ENCODE results near the gene MARS1. TPM values are rescaled to one million over a fixed set of nuclear protein-coding genes. Genes with fewer than 3 reads are reported as not detected.

MARS1 gene
- total RNA-seq, 6 experiments from 2014 or later: 53.4 to 66.6 (median 60.4) TPM

DNA sequence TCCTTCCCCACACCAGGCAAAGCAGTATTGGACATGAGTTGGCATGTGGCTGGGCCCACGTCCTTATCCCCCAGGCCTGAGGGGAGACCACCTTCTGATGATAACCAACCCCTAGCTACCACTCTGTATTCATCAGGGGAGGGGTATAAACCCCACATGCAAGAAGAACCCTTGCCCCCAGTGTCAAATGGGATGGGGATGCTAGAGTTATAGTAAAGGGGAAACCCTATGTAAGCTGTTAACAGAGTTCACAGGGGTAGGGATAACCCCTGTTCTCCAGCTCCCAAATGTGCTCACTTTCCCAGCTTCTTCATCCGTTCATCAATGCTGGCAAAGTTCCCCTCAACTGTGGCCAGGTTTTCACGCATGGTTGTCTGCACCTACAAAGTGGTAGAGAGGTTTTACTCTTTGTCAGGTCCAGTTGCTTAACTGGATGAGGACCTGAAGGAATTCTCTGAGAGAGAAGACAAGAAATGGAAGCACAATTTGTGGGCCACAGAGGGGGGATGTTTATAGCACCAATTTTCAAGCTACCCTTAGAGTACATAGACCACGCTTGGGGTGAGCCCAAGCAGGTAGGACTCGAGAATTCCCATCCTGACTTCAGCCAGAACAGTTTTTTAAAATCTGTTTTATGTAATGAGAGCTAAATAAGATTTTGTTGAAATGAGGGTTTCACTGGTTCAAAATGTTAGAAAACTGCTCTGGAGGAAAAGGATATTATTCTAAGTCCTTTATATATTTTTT is 42.7 kb downstream of the MARS1 start:
- ATAC-seq (no peak), DNase-seq (no peak)
- intact Hi-C loops (cut with DNase I): no loop called here
- no peaks in the 10 kb centered on the region for H3K9me3 ChIP-seq
- no peak overlapping the region for H3K27ac ChIP-seq
- H3K4me1 ChIP-seq: no peaks in the 10 kb centered on the region
- no peak overlapping the region for H3K4me3 ChIP-seq
- no peaks in the 10 kb centered on the region for H3K27me3 ChIP-seq
- TF ChIP-seq, protein P1, sequence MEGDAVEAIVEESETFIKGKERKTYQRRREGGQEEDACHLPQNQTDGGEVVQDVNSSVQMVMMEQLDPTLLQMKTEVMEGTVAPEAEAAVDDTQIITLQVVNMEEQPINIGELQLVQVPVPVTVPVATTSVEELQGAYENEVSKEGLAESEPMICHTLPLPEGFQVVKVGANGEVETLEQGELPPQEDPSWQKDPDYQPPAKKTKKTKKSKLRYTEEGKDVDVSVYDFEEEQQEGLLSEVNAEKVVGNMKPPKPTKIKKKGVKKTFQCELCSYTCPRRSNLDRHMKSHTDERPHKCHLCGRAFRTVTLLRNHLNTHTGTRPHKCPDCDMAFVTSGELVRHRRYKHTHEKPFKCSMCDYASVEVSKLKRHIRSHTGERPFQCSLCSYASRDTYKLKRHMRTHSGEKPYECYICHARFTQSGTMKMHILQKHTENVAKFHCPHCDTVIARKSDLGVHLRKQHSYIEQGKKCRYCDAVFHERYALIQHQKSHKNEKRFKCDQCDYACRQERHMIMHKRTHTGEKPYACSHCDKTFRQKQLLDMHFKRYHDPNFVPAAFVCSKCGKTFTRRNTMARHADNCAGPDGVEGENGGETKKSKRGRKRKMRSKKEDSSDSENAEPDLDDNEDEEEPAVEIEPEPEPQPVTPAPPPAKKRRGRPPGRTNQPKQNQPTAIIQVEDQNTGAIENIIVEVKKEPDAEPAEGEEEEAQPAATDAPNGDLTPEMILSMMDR (IDR thresholded peaks at IDR 0.05): no peak
- TF ChIP-seq POLR2A (IDR thresholded peaks at IDR 0.05): no peak
- 87% methylated on average over 4 of the region's 5 CpGs for WGBS (ENCODE audit: insufficient coverage, low coverage, low lambda C conversion rate, missing lambda C conversion rate)
- peaks cover 0 to 84% (median 47%) of the 10 kb centered on the region in 4 donors for H3K36me3 ChIP-seq

DNA sequence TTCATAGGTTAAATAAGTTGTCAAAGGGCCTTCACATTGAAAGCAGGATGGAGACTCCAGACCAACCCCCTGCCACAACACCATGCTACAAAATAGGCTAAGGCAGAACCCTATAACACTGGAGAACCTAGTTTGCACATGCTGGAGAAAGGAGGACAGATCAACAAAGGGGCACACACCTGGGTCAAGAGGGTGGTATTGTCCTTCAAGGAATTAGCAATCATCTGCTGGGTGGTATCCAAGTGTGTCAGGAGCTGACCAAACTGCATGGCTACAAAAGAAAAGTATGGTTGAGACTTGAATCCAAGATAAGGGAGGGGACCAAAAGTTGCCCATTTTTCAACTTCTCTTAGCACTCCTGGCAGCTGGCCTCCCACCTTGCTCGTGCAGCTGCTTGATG is 44.0 kb downstream of the MARS1 start:
- no peak overlapping the region for H3K4me3 ChIP-seq
- peaks cover 0 to 73% (median 44%) of the 10 kb centered on the region in 4 donors for H3K36me3 ChIP-seq
- H3K27me3 ChIP-seq: no peaks in the 10 kb centered on the region
- no peak overlapping the region for H3K27ac ChIP-seq
- no CpG with 5 or more reads among the region's 1 CpG for WGBS (ENCODE audit: insufficient coverage, low coverage, low lambda C conversion rate, missing lambda C conversion rate)
- H3K9me3 ChIP-seq: no peaks in the 10 kb centered on the region
- ATAC-seq: no peak
- intact Hi-C loops (cut with DNase I): no loop called here
- DNase-seq: no peak
- TF ChIP-seq, protein P1 (IDR thresholded peaks at IDR 0.05): no peak
- no peak for TF ChIP-seq POLR2A (IDR thresholded peaks at IDR 0.05)
- no peaks in the 10 kb centered on the region for H3K4me1 ChIP-seq

DNA sequence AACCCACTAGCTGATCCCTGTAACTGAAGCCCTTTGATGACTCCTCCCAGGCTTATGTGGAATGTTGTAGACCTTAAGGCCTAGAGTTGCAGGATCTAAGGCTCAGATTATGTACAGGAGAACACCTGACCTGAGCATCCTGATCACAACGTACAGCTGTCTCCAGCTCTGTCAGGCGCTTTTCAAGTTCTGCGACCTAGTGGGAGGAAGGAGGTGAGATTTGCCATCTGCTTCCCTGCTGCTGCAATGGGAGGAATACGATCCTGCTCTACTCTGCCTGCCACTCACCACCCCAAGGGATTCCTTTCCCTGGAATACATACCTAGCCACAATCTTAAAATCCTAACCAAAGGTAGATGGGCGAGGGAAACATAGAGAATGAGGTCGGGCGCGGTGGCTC is 45.2 kb downstream of the MARS1 start:
- no peaks in the 10 kb centered on the region for H3K27me3 ChIP-seq
- no peaks in the 10 kb centered on the region for H3K4me1 ChIP-seq
- no peak overlapping the region for H3K27ac ChIP-seq
- DNase-seq (no peak), ATAC-seq (no peak)
- H3K4me3 ChIP-seq: no peak overlapping the region
- TF ChIP-seq, protein P1 (IDR thresholded peaks at IDR 0.05): no peak
- no peak for TF ChIP-seq POLR2A (IDR thresholded peaks at IDR 0.05)
- 100% methylated on average over 1 of the region's 8 CpGs for WGBS (ENCODE audit: insufficient coverage, low coverage, low lambda C conversion rate, missing lambda C conversion rate)
- H3K9me3 ChIP-seq: no peaks in the 10 kb centered on the region
- peaks cover 0 to 62% (median 36%) of the 10 kb centered on the region in 4 donors for H3K36me3 ChIP-seq
- intact Hi-C loops (cut with DNase I): no loop called here

DNA sequence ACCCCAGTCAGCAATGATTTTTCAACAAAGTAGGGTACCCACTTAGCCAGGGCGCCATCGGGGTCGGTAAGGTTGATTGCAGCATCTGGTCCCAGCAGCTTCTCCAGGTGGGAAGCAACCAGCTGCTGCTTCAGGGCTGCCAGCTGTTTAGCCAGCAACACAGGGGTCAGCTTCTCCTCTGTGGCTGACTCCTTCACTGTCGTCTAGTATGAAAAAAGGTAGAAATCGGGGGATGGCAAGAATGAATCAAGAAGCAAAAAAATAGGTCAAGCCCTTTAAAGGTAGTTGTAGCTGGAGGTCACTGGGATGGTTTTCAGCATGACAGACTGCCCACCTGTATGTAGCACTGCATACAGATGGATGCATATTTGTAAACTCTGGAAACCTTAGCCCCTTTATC is 46.4 kb downstream of the MARS1 start:
- no peaks in the 10 kb centered on the region for H3K9me3 ChIP-seq
- peaks cover 0 to 50% (median 30%) of the 10 kb centered on the region in 4 donors for H3K36me3 ChIP-seq
- WGBS (ENCODE audit: insufficient coverage, low coverage, low lambda C conversion rate, missing lambda C conversion rate): 86% methylated on average over 2 of the region's 5 CpGs
- intact Hi-C loops (cut with DNase I): no loop called here
- no peak overlapping the region for H3K4me3 ChIP-seq
- no peaks in the 10 kb centered on the region for H3K27me3 ChIP-seq
- H3K4me1 ChIP-seq: no peaks in the 10 kb centered on the region
- TF ChIP-seq, protein P1 (IDR thresholded peaks at IDR 0.05): no peak
- no peak for TF ChIP-seq POLR2A (IDR thresholded peaks at IDR 0.05)
- ATAC-seq (no peak), DNase-seq (no peak)
- H3K27ac ChIP-seq: no peak overlapping the region
